ENCODE data around the gene RETREG1. TPM values are rescaled to one million over a fixed set of nuclear protein-coding genes. Genes with fewer than 3 reads are reported as not detected.

Gene RETREG1
- total RNA-seq, 1 experiment from 2014 or later: 3.4 TPM

- Histone ChIP-seq H3K9me3 (ENCODE audit: control insufficient read depth, low read depth, low read length) (no peaks in the 10 kb centered on the region), H3K27ac (ENCODE audit: insufficient read length, low read depth, low read length) (no peak overlapping the region), H2AFZ (ENCODE audit: low read length) (no peak overlapping the region), H3K79me1 (ENCODE audit: insufficient read depth, low read depth, low read length, poor library complexity, severe bottlenecking) (no peaks in the 10 kb centered on the region), H3K4me2 (ENCODE audit: insufficient read depth, insufficient read length, low read length) (no peak overlapping the region), H3K23me2 (ENCODE audit: insufficient read length, low read depth, low read length, poor library complexity, severe bottlenecking) (no peaks in the 10 kb centered on the region), H3K56ac (ENCODE audit: insufficient read length, low read depth, low read length) (no peak overlapping the region), H4K91ac (ENCODE audit: insufficient read length, low read depth, low read length) (no peak overlapping the region), H3K4ac (ENCODE audit: low read depth, low read length) (no peak overlapping the region), H3K14ac (ENCODE audit: insufficient read depth, low read length) (no peak overlapping the region), H2BK20ac (ENCODE audit: low read depth, low read length, poor library complexity, severe bottlenecking) (no peak overlapping the region), H3K23ac (ENCODE audit: insufficient read length, low read depth, low read length) (no peak overlapping the region), H3K18ac (ENCODE audit: insufficient read length, low read depth, low read length) (no peak overlapping the region), H3K79me2 (ENCODE audit: insufficient read depth, low read length) (no peaks in the 10 kb centered on the region), H3K27me3 (ENCODE audit: insufficient read depth, low read length) (no peaks in the 10 kb centered on the region), H2BK15ac (ENCODE audit: low read depth, low read length) (no peak overlapping the region), H2BK5ac (ENCODE audit: insufficient read length, low read length) (no peak overlapping the region), H2BK120ac (ENCODE audit: low read depth, low read length, poor library complexity, severe bottlenecking) (no peak overlapping the region), H4K8ac (replicated peaks; ENCODE audit: insufficient read length, low read depth, low read length) (no peak overlapping the region), H3T11ph (ENCODE audit: low read length) (no peak overlapping the region), H2BK12ac (ENCODE audit: insufficient read length, low read depth, low read length) (no peak overlapping the region), H2AK5ac (ENCODE audit: insufficient read length, low read length) (no peak overlapping the region), H4K5ac (ENCODE audit: insufficient read length, low read depth, low read length) (no peak overlapping the region), H4K20me1 (ENCODE audit: control insufficient read depth, insufficient read depth, insufficient read length) (no peaks in the 10 kb centered on the region), H3K4me1 (ENCODE audit: insufficient read depth, low read length) (no peaks in the 10 kb centered on the region), H3K9ac (ENCODE audit: extremely low read depth, insufficient read length, low read length) (no peak overlapping the region)
- WGBS (ENCODE audit: extremely low coverage, insufficient read length, low lambda C conversion rate): no CpG with 5 or more reads among the region's 4 CpGs
- Mint-ChIP-seq H3K36me3 (ENCODE audit: insufficient read depth in 1 of 3, low read depth in 3 of 3) (no peaks in the 10 kb centered on the region), H3K27me3 (ENCODE audit: low read depth) (peaks cover 4% of the 10 kb centered on the region; the same call in 1 of the 2 replicates), H3K4me3 (no peak overlapping the region), H3K27ac (peak overlapping the region in 1 of 3 experiments; percentile 75; a peak in 1 of 7 replicates), H3K4me1 (peaks cover 5% of the 10 kb centered on the region in 2 experiments; a peak in 3 of 4 replicates), H3K9me3 (no peaks in the 10 kb centered on the region; a peak in 1 of 5 replicates)
- TF ChIP-seq CTCF (conservative IDR thresholded peaks at IDR 0.05): no peak
- DNase-seq: no peak
Observed at GRCh38 chr5:16536818-16537217, 80.0 kb downstream of the RETREG1 start.
